Mammary epithelial cell (primary cell): ENCODE measurements around the gene SPSB3.

Source experiments
- EZH2 ChIP-seq: IDR thresholded peaks from 2 replicates; pipeline ENCODE4 v1.6.1; 2012; ENCODE audit warnings: low read length, inconsistent platforms, borderline replicate concordance
- TF ChIP-seq, protein P1 (sequence below), 2 donors: IDR thresholded peaks in 1 of 2; conservative IDR thresholded peaks in 1 of 2; 2 replicates each; pipeline ENCODE4 v1.5.1; 2011 to 2012; ENCODE audit warnings: inconsistent platforms in 2 of 2, low read length in 2 of 2, mild to moderate bottlenecking in 2 of 2, control low read depth in 1 of 2, low read depth in 1 of 2; ENCODE audit not compliant: insufficient read depth in 1 of 2; ENCODE audit errors: extremely low read depth in 1 of 2

DNA sequence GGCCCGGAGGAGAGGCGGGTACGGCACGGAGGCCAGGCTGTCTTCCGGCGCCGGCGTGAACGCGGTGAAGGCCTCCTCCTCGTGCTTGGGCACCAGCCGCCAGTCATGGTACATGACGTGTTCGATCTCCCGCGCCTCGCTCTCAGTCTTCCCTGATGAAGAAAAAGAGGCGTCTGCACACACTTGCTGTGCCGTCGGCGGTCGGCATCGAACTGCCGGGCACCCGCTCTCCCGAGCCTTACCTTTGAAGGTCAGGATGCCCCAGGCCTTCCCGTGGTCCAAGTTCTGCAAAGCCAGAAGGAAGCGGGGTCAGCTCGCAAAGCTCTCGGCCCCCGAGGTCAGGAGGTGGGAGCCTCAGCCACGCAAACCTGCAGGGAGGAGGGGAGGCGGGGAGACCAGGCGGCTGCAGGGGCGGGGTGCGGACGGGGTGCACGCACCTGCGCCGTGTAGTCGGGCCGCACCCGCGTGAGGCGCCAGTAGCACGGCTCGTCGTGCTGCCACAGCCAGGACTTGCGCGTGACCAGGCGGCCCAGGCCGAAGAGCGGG lies 9.9 kb downstream of the SPSB3 start, which contains the start of gene EME2:
- TF ChIP-seq, protein P1, sequence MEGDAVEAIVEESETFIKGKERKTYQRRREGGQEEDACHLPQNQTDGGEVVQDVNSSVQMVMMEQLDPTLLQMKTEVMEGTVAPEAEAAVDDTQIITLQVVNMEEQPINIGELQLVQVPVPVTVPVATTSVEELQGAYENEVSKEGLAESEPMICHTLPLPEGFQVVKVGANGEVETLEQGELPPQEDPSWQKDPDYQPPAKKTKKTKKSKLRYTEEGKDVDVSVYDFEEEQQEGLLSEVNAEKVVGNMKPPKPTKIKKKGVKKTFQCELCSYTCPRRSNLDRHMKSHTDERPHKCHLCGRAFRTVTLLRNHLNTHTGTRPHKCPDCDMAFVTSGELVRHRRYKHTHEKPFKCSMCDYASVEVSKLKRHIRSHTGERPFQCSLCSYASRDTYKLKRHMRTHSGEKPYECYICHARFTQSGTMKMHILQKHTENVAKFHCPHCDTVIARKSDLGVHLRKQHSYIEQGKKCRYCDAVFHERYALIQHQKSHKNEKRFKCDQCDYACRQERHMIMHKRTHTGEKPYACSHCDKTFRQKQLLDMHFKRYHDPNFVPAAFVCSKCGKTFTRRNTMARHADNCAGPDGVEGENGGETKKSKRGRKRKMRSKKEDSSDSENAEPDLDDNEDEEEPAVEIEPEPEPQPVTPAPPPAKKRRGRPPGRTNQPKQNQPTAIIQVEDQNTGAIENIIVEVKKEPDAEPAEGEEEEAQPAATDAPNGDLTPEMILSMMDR (conservative IDR thresholded peaks at IDR 0.05 in 1 of 2, IDR thresholded peaks at IDR 0.05 in 1 of 2; ENCODE audit: extremely low read depth in 1 of 2, insufficient read depth in 1 of 2, low read depth in 1 of 2, low read length in 2 of 2) = no peak
- no peak for TF ChIP-seq EZH2
